ENCODE measurements around the gene CETP. TPM values are rescaled to one million over a fixed set of nuclear protein-coding genes. Genes with fewer than 3 reads are reported as not detected.

The CETP gene
- total and polyA plus RNA-seq, 2 of the 13 experiments (the other 11 are each of a cell fraction or from before 2014, with no cell fraction given): 0.31 to 9.8 TPM

GRCh38 chr16:56919099-56919800 lies 42.5 kb upstream of the CETP start (continued):
- TF ChIP-seq NFE2L2 (IDR thresholded peaks at IDR 0.05; ENCODE audit: low read length) (no peak), KMT2A (CRISPR knock-in tag; IDR thresholded peaks at IDR 0.05) (no peak), ATF7-NPFF (CRISPR knock-in tag; IDR thresholded peaks at IDR 0.05; ENCODE audit: low read depth) (no peak), ZNF556 (CRISPR knock-in tag; IDR thresholded peaks at IDR 0.05; ENCODE audit: borderline replicate concordance) (0 out of 2 replicates have a peak, but pooled peaks have one; percentile 84), ZNF766 (CRISPR knock-in tag; IDR thresholded peaks at IDR 0.05; ENCODE audit: borderline replicate concordance) (0 out of 2 replicates have a peak, but pooled peaks have one; percentile 58), ZNF577 (CRISPR knock-in tag; IDR thresholded peaks at IDR 0.05; ENCODE audit: borderline replicate concordance, low read depth) (no peak), ATF3 (CRISPR knock-in tag; IDR thresholded peaks at IDR 0.05) (peak; percentile 64; the same call in 1 of the 2 replicates), MTA1 (CRISPR knock-in tag; IDR thresholded peaks at IDR 0.05; ENCODE audit: borderline replicate concordance) (peak; percentile 97), ZNF589 (CRISPR knock-in tag; conservative IDR thresholded peaks at IDR 0.05) (peak; percentile 82; the same call in 1 of the 2 replicates), ZNF710 (CRISPR knock-in tag; IDR thresholded peaks at IDR 0.05; ENCODE audit: borderline replicate concordance) (peak; percentile 89; the same call in 1 of the 2 replicates), HMGXB3 (CRISPR knock-in tag; IDR thresholded peaks at IDR 0.05; ENCODE audit: borderline replicate concordance) (0 out of 2 replicates have a peak, but pooled peaks have one; percentile 29), ARID4A (CRISPR knock-in tag; IDR thresholded peaks at IDR 0.05; ENCODE audit: borderline replicate concordance) (peak; percentile 70), CEBPB (IDR thresholded peaks at IDR 0.05; ENCODE audit: borderline replicate concordance, low read depth, low read length) (peak; percentile 84), ISX (CRISPR knock-in tag; conservative IDR thresholded peaks at IDR 0.05) (no peak), ZNF33B (CRISPR knock-in tag; IDR thresholded peaks at IDR 0.05) (no peak), KDM5B (CRISPR knock-in tag; IDR thresholded peaks at IDR 0.05; ENCODE audit: borderline replicate concordance) (peak; percentile 70; the same call in 1 of the 2 replicates), MEIS1 (CRISPR knock-in tag; IDR thresholded peaks at IDR 0.05; ENCODE audit: borderline replicate concordance) (0 out of 2 replicates have a peak, but pooled peaks have one; percentile 53)
